Nephron progenitor cell (in vitro differentiated cells): ENCODE results near the gene KLK6.

Experiments
- DNase-seq: peaks from one replicate; pipeline ENCODE4 v3.0.0; 2021
- H3K27ac Mint-ChIP-seq: 2 replicates; pipeline ENCODE4 v1.8.0; 2021; ENCODE audit warnings: mild to moderate bottlenecking, moderate library complexity, mixed read lengths
- H3K27me3 Mint-ChIP-seq: 2 replicates; pipeline ENCODE4 v1.8.0; 2021; ENCODE audit warnings: mild to moderate bottlenecking, low read depth, mixed read lengths; ENCODE audit not compliant: poor library complexity
- H3K36me3 Mint-ChIP-seq: 2 replicates; pipeline ENCODE4 v1.8.0; 2021; ENCODE audit warnings: low read depth, mixed read lengths
- H3K4me1 Mint-ChIP-seq: 2 replicates; pipeline ENCODE4 v1.8.0; 2021; ENCODE audit warnings: mixed read lengths
- H3K4me3 Mint-ChIP-seq: 2 replicates; pipeline ENCODE4 v1.8.0; 2021; ENCODE audit warnings: mild to moderate bottlenecking, moderate library complexity, mixed read lengths
- H3K9me3 Mint-ChIP-seq: 2 replicates; pipeline ENCODE4 v1.8.0; 2021; ENCODE audit warnings: mild to moderate bottlenecking, moderate library complexity, mixed read lengths
- TF ChIP-seq, protein P1 (sequence below): fragments of 200-600 bp; sonication (generic); IDR thresholded peaks from 2 replicates; pipeline ENCODE4 v1.5.0; 2021; ENCODE audit warnings: antibody characterized with exemption

The KLK6 gene

DNA sequence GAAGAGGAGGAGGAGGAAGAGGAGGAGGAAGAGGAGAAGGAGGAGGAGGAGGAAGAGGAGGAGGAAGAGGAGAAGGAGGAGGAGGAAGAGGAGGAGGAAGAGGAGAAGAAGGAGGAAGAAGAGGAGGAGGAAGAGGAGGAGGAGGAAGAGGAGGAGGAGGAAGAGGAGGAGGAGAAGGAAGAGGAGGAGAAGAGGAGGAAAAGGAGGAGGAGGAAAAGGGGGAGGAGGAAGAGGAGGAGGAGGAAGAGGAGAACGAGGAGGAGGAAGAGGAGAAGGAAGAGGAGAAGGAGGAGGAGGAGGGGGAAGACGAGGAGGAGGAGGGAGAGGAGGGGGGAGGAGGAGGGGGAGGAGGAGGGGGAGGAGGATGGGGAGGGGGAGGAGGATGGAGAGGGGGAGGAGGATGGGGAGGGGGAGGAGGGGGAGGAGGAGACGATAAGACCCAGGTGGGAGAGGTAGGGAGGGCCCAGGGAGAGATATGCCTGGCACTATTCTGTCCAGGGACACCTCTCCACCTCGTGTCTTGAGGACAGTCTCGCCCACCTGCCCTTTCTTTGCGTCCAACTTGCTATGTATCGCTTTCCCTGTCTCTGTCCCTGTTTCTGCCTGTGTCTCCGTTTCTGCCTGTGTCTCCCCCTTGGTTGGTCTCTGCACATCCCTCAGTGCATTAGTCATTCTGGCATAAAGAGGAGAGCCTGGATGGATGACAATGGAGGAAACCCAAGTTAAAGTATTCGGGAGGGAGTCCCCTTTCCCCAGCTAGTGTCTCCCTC is 9.5 kb downstream of the KLK6 start:
- Mint-ChIP-seq H3K4me3 (no peak overlapping the region), H3K27me3 (peaks cover 46% of the 10 kb centered on the region)

DNA sequence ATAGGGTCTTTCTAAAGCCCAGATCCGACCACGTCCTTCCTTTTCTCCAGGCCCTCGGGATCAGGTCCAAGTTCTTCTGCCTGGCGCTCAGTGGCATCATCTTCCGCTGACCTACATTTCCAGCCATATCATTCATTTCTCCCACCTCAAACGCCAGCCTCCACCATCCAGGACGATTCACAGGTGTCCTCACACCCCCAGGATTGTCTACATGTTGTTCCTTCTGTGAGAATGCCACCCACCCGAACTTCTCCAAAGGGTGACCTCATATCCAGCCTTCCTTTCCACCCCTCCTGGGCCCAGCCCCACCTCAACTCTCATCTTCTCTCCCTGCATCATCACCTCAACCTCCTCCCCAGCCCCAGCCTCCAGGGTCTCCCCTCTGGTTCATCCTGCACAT is 11.8 kb downstream of the KLK6 start:
- H3K27ac Mint-ChIP-seq: peak overlapping the region; percentile 7
- H3K27me3 Mint-ChIP-seq: peaks cover 39% of the 10 kb centered on the region
- peaks cover 15% of the 10 kb centered on the region for H3K36me3 Mint-ChIP-seq
- DNase-seq: no peak
- peaks cover 23% of the 10 kb centered on the region for H3K4me1 Mint-ChIP-seq
- TF ChIP-seq, protein P1, sequence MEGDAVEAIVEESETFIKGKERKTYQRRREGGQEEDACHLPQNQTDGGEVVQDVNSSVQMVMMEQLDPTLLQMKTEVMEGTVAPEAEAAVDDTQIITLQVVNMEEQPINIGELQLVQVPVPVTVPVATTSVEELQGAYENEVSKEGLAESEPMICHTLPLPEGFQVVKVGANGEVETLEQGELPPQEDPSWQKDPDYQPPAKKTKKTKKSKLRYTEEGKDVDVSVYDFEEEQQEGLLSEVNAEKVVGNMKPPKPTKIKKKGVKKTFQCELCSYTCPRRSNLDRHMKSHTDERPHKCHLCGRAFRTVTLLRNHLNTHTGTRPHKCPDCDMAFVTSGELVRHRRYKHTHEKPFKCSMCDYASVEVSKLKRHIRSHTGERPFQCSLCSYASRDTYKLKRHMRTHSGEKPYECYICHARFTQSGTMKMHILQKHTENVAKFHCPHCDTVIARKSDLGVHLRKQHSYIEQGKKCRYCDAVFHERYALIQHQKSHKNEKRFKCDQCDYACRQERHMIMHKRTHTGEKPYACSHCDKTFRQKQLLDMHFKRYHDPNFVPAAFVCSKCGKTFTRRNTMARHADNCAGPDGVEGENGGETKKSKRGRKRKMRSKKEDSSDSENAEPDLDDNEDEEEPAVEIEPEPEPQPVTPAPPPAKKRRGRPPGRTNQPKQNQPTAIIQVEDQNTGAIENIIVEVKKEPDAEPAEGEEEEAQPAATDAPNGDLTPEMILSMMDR: no peak
- no peak overlapping the region for H3K4me3 Mint-ChIP-seq
- peaks cover 4% of the 10 kb centered on the region for H3K9me3 Mint-ChIP-seq

More for the DNA sequence above, 9.5 kb downstream of the KLK6 start:
- H3K9me3 Mint-ChIP-seq: peaks cover 4% of the 10 kb centered on the region
- DNase-seq: no peak
- H3K36me3 Mint-ChIP-seq: peaks cover 15% of the 10 kb centered on the region
- TF ChIP-seq, protein P1: no peak
- peaks cover 12% of the 10 kb centered on the region for H3K4me1 Mint-ChIP-seq
- no peak overlapping the region for H3K27ac Mint-ChIP-seq

DNA sequence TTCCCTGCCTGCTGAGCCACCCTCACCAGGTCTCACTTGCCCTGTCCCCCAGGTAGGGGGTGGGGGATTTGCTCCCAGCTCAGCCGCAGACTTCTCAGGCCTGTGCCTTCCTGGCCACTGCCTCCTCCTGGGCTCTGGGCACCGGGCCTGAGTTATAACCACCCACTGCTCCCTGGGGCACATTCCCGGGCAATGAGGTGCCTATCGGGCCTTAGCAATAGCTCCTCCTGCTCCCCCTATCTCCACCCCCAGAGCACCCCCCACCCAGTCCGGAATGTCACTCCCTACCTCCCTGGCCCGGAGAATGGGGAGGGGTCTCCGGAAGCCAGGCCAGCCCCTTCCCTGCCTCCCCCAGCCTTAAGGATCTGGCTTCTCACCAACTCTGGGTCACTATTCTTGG is 16.5 kb downstream of the KLK6 start, which contains the start of gene KLK5:
Gene KLK5 (minus strand): TSS at position 129 of the 400 bp plus-strand sequence. CDS start 381 bp downstream, outside the sequence.
- Mint-ChIP-seq H3K27ac (no peak within 1 kb of the TSS), H3K9me3 (peaks cover 4% of the 10 kb centered on the region), H3K4me3 (no peak within 1 kb of the TSS), H3K36me3 (no peaks in the 10 kb centered on the region), H3K27me3 (peaks cover 23% of the 10 kb centered on the region), H3K4me1 (peaks cover 18% of the 10 kb centered on the region)
- TF ChIP-seq, protein P1: no peak
- DNase-seq: no peak

DNA sequence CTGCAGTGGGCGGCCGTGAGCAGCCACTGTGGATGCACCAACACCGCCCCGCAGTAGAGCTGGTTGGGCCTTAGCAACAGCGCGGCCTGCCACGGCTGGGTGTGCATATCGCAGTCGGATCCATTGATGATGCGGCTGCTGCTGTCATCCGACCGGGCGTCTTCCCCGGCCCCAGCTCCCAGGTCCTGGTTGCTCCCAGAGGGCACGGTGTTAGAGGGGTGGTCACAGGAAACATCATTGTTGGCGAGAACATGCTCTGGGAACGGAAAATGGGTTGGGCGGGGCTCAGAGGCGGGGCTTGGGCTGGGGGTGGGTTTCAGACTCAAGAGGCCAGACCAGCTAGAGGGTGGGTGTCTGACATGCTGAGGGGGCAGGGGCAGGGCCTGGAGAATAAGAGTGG is 19.5 kb downstream of the KLK6 start:
- DNase-seq: no peak
- Mint-ChIP-seq H3K9me3 (peaks cover 4% of the 10 kb centered on the region), H3K27me3 (peaks cover 33% of the 10 kb centered on the region), H3K4me3 (no peak overlapping the region), H3K4me1 (peaks cover 15% of the 10 kb centered on the region), H3K36me3 (no peaks in the 10 kb centered on the region), H3K27ac (no peak overlapping the region)
- TF ChIP-seq, protein P1: no peak

DNA sequence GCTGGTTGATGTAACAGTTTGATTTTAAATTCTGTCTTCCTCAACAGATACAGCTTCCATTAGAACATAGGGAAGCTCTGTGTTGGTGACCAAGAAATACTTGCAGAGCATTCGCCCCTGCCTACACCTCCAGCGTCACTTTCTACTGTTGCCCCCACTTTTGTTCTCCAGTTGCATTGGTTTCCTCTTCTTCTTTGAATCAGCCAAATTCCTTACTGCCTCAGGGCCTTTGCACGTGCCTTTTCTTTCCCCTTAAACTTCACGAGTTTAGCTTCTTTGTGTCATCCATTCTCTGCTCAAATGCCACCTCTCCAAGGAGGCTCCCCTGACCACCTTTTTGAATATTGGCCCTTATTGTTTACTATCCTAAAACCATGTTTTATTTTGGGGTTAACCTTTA is 22.3 kb downstream of the KLK6 start:
- H3K4me3 Mint-ChIP-seq: no peak overlapping the region
- H3K9me3 Mint-ChIP-seq: peaks cover 11% of the 10 kb centered on the region
- H3K36me3 Mint-ChIP-seq: no peaks in the 10 kb centered on the region
- no peak for DNase-seq
- no peaks in the 10 kb centered on the region for H3K4me1 Mint-ChIP-seq
- TF ChIP-seq, protein P1: no peak
- H3K27me3 Mint-ChIP-seq: peaks cover 45% of the 10 kb centered on the region
- H3K27ac Mint-ChIP-seq: no peak overlapping the region

DNA sequence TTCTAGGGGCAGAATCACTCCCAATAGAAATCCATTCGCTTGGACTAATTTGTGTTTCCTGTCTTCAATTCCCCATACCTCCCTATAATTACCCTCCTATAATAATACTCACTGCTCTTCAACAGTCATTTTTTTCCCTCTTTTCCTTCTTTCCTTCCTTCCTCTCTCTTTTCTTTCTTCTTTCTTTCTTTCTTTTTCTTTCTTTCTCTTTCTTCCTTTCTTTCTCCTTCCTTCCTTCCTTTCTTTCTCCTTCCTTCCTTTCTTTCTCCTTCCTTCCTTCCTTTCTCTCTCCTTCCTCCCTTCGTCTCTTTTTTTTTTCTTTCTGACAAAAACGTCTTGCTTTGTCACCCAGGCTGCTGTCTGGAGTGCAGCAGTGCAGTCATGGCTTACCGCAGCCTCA is 24.6 kb downstream of the KLK6 start:
- no peaks in the 10 kb centered on the region for H3K4me1 Mint-ChIP-seq
- peaks cover 52% of the 10 kb centered on the region for H3K27me3 Mint-ChIP-seq
- no peak overlapping the region for H3K27ac Mint-ChIP-seq
- no peaks in the 10 kb centered on the region for H3K36me3 Mint-ChIP-seq
- no peak for DNase-seq
- no peak overlapping the region for H3K4me3 Mint-ChIP-seq
- TF ChIP-seq, protein P1: no peak
- H3K9me3 Mint-ChIP-seq: peaks cover 16% of the 10 kb centered on the region
